GM19324 (cell line): ENCODE data around the gene ZP1.

Source experiments
- ATAC-seq: cut with Tn5 transposase; IDR thresholded peaks from one replicate; pipeline ENCODE4 v1.9.1; 2021; ENCODE audit warnings: mild to moderate bottlenecking, moderate library complexity; ENCODE audit not compliant: unreplicated experiment, low FRiP score

ZP1 gene

DNA sequence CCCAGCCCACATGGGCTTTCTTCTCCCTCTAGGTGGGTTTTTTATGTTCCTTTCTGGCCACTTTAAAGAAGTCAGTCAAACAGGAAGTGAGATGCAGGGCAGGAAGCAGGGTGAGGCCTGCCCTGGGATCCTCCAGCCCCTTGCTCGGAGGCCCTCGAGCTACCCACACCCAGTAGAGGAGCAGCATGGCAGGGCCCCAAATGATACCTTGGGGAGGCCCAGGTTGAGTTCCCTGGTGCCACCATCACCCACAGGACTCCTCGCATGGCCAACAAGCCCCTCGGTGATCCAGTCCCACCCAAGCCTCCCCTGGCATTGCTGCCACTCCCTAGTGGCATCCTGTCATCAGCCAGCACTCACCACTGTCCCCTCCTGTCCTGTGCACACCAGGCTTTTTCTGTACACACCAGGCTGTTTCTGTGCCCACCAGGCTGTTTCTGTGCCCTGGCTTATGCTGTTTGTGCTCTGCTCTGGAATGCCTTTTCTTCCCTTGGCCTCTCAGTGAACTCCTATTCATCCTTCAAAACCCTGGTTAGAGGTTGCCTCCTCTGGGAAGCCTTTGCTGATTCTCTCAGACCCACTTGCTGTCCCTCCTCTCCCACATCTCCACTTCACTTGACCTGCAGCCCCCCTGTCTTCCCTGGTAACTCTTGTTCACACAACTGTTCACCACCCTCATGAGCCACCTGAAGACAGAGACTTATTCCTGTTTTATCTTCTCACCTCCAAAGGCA is 8.4 kb upstream of the ZP1 start:
- no peak for ATAC-seq

DNA sequence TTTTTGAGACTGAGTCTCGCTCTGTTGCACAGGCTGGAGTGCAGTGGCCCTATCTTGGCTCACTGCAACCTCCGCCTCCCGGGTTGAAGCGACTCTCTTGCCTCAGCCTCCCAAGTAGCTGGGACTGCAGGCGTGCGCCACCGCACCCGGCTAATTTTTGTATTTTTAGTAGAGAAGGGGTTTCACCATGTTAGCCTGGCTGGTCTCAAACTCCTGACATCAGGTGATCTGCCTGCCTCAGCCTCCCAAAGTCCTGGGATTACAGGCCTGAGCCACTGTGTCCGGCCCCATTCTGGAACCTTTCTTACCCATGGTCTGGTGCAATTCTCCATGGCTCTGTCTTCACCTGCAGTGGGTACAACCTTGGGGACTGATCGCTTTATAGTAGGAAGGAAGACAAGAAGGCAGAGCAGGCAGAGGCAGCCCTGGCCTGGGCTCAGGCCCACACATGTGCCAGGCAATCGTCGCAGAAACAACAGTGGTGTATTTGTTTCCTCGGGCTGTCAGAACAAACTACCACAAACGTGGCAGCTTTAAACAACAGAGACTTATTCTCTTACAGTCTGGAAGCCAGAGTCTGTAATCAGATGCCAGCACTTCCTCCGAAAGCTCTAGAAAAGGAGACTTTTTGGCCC is 7.6 kb upstream of the ZP1 start:
- ATAC-seq, result no peak

DNA sequence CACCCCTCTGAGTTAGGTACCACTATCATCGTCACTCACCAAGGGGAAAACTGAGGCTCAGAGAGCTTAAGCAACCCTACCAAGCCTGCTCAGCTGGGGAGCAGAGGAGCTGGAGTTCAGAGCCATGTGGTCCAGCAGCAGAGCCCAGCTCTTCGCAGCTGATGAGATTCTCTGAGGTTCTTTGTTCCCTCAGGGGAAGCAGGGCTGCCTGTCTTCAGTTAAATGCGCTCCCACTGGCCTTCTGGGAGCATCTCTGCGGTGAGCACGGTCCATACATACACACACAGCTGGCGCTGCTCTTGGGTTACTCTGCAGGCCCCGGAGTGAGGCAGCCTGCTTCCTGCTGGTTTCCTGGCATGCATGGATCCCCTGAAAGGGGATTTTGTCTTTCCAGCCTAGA is 6.4 kb upstream of the ZP1 start:
- no peak for ATAC-seq

DNA sequence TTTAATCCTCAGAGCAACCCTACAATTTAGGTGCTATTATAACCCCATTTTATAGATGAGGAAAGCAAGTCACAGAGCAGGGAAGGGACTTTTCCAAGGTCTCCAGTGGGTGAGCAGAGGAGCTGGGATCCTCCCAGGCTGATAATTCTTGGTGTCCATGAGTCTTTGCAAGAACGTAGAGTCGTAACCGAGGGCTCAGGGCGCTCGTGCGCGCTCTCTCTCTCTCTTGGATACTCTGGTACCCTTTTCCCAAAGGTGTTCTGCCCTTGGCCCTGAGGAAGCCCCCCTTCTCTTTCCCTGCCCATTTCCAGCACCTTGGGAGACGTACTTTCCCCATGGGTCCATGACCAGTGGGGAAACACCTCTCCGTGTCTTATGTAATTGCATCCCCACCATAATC is 5.2 kb upstream of the ZP1 start:
- ATAC-seq, result no peak

DNA sequence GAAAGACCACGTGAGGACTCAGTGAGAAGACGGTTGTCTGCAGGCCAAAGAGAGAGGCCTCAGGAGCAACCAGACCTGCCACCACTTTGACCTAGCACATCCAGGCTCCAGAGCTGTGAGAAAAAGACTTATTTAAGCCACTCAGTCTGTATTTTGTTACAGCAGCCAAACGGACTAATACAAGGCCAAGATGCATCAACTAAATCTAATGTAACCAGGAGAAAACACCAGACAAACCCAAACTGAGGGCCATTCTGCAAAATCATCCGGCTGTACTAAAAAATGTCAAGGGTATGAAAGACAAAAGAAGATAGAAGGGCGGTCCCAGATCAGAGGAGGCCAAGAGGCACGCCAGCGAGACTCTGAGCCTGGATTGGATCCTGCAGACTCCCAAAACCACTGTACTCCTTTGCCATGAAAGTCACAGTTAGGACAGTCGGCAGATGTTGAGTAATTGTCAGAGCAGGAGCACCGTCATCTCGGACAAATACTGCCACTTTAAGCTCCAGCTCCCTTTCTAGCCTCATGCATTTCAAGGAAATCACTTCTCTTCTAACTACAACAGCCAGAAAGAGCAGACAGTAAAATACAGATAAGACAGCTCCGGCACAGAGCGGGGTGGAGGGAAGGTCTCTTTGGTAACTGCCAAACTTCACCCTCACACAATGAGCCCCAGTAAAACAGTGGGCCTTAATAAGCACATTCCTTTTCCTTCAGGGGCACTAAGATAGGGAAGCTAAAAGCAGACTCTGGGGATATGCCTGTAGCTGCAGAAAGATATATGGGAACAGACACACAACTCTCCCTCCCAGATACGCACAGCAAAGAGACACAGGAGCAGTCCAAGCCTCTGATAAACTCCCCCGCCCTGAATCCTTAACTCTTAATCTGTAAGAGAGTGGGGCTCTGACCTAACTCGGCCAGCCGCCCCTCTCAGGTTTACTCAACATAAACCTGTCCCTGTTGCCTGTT is 3.5 kb upstream of the ZP1 start:
- no peak for ATAC-seq

DNA sequence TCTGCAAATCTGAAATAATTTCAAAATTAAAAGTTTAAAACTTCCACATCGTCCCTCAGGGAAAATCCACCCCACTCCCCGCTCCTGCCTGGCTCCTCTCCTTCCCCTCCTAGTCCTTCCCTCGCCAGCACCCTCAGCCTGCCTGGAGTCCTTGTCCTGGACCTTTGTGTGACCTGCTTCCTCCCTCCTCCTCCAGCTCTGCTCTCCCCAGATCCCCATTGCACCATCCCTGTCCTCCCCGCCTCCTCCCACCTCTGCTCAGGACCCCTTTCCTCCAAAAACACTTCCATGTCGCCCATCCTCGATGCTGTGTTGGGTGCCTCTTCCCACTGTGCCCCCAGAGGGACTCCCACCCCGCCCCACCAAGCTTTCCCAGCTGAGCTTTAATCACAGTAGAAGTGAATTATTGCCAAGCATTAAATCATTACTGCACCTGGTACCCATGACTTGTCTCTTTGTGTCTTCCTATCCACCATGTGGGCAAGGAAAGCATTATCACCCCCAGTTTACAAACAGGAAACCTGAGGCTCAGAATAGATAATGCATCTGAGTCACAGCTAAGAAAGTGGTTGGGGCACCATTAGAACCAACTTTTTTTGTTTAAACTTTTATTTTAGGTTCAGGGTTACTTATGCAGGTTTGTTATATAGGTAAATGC is 2.4 kb upstream of the ZP1 start:
- ATAC-seq, result no peak

DNA sequence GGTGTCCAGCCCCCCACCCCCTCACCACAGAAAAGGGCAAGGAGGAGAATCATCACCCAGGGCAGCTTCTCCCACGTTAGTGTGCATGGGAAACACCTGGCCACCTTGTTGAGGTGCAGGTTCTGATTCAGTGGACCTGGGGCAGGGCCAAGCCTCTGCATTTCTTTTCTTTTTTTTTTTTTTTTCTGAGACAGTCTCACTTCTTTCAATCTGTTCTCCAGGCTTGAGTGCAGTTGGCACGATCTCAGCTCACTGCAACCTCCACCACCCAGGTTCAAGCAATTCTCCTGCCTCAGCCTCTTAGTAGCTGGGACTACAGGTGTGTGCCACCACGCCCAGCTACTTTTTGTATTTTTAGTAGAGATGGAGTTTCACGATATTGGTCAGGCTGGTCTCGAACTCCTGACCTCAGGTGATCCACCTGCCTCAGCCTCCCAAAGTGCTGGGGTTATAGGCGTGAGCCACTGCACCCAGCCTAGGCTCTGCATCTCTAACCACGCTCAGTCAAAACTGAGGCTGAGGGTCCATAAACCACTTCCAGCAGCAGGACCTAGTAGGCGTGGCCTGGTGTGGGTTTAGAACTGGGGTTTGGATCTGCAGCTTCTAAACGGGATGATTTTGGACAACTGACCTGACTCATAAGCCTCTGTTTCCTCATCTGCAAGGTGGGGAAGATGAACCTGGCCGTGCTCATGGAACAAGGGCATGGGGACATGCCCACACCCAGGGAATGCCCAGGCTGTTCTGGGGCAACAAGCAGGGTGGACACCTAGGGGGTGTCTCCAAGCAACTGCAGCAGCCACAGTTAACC is 734 bp downstream of the ZP1 start:
- ATAC-seq, result no peak

DNA sequence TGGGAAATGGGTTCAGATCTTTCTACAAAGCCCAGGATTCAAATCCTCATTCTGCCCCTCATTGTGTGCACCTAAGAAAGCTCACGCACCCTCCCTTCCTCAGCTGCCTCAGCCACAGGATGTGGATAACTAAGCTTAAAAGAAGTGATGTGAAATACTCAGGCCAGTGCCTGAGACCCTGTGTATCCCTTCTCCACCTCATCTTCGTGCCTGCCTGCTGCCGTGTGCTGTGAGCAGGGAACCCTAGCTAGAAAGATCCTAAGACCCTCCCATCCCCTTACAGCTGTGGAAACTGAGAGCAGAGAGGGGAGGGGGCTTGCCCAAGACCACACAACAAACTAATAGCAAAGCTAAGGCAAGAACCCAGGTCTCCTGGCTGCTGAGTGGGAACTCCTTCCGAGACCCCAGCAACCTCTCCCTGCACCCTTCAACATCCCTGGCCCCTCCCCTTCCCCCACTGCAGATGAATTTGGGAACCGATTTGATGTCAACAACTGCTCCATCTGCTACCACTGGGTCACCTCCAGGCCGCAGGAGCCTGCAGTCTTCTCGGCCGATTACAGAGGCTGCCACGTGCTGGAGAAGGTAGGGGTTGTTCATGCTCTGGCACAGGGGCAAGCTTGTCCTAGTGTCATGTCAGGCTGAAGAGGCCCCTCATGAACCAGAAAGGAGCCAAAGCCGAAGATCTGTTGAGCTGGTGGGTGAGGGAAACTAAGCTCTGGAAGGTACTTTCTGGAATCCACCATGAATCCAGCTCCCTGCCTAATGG is 1.5 kb downstream of the ZP1 start:
- no peak for ATAC-seq

DNA sequence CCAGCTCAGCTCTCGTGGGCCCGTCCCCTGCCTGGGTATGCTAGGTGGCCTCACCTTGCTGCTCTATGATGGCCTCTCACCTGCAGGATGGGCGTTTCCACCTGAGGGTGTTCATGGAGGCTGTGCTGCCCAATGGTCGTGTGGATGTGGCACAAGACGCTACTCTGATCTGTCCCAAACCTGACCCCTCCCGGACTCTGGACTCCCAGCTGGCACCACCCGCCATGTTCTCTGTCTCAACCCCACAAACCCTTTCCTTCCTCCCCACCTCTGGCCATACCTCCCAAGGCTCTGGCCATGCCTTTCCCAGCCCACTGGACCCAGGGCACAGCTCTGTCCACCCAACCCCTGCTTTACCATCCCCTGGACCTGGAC is 2.1 kb downstream of the ZP1 start:
- no peak for ATAC-seq

DNA sequence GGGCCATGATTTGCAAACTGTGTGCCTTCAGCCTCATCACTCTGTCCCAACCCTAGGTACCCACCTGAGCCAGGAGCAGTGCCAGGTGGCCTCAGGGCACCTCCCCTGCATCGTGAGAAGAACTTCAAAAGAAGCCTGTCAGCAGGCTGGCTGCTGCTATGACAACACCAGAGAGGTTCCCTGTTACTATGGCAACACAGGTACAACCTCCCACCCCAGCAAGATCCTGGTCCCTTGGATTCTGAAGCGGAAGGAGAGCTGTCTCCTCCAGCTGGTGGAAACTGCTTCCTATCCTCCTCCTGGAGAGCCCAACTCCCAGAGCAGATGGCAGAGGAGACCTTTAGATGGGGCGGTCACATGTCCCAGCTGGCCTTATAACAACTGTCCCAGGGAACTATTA is 2.9 kb downstream of the ZP1 start:
- no peak for ATAC-seq

DNA sequence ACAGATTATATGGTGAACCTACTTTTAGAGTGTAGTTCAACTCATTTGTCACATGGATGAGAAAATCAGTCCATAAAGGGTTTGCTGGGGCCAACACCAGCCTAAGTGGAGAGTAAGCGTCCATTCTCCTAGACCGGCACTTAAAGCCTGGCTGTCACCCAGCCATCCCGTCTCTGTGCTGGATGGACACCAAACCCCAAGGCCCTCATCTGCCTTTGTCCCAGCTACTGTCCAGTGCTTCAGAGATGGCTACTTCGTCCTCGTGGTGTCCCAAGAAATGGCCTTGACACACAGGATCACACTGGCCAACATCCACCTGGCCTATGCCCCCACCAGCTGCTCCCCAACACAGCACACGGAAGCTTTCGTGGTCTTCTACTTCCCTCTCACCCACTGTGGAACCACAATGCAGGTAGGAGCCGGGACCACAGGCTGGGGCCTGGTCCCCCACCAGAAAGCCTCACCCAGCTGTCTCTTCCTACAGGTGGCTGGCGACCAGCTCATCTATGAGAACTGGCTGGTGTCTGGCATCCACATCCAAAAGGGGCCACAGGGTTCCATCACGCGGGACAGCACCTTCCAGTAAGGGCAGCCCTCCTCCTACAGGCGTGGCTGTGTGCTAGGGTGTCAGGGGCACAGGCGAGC is 3.5 kb downstream of the ZP1 start:
- ATAC-seq, result no peak

DNA sequence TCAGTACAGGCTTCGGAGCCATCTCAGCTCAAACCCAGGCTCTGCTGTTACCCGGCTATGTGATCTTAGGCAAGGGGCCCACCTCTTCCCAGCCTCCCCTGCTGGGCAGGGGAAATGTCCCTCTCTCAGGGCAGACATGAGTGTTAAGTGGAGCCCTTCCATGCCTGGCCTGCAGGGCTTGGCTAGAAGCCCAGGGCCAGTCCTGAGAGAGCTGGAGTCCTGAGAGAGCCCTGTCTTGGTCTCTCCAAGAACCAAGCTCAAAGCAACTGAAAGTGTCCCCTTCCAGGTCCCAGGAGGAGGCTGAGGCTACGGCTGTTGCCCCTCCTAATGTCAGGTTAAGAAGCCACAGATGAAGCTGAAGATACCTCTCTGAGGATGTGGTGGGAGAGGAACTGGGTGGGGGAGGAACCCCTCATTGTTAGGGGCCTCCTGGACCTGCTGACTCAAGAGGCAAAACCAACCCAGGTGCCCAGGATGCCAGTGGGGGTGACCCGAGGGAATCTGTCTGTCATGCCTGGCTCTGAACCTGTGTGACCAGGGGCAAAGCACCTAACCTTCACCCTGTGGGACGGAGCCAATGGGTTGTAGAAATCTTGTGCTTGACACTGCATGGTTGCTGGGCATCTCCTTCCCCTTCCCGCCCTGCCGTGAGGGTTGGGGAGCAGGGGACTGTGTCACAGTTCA is 4.2 kb downstream of the ZP1 start:
- no peak for ATAC-seq

DNA sequence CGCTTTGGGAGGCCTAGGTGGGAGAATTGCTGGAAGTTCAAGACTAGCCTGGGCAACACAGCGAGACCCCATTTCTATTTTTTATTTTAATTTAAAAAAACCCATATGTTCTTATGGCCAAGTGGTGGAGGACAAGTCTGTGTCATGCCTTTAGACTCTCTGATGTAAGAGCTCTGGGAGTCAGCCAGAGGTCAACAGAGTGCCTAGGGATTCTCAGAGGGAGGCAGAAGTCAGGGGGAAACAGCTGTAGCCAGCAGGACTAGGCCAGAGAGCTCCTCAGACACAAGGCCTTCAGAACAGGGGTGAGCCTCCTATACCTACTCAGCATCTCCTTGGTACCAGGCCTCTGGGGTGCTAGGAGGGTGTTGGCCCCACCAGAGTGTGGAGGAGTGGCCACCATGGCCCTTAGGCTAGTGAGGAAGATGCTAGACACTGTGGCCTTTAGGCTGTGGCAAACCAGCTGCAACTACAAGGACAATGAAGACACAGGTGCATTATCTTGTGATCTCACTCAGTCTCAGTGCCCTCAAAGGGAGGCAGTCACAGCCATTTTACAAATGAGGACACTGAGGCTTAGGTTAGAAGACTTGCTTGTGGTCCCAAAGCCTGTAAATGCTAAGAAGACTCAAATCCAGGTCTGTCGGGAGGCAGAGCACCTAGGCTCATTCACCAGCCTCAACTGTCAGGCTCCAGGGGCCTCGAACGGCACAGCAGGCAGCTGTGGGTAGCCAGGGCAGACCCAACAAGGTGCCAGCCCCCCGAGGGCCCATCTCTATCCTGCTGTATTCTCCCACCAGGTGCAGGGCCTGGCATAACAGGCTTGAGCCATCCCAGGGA is 5.0 kb downstream of the ZP1 start:
- no peak for ATAC-seq

DNA sequence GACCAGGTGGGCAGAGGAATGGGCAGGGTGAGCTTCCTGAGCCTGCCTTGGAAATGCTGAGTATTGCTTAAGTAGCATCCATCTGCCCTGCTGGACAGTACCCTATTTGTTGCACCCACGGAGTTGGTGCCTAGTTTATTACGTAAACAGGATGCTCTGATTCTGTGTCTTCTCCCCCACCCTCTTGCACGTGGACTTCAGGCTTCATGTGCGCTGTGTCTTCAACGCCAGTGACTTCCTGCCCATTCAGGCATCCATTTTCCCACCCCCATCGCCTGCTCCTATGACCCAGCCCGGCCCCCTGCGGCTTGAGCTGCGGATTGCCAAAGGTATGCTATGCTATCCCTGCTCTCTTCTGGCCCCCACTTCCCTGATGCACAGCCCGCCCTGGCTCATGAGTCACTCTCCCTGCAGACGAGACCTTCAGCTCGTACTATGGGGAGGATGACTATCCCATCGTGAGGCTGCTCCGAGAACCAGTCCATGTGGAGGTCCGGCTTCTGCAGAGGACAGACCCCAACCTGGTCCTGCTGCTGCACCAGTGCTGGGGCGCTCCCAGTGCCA is 5.7 kb downstream of the ZP1 start:
- ATAC-seq, result no peak

DNA sequence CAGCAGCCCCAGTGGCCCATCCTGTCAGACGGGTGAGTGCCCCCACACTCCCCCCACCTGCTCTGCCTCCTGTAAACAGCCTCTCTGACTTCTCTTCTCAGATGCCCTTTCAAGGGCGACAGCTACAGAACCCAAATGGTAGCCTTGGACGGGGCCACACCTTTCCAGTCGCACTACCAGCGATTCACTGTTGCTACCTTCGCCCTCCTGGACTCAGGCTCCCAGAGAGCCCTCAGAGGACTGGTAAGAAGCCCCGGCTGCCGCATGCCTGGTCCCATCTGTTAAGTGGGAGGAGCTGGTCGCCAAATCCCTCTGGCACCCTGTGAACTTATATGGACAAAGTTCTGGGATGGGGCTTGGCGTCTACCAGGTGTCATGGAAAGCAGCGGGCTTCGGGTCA is 6.2 kb downstream of the ZP1 start:
- ATAC-seq, result no peak

DNA sequence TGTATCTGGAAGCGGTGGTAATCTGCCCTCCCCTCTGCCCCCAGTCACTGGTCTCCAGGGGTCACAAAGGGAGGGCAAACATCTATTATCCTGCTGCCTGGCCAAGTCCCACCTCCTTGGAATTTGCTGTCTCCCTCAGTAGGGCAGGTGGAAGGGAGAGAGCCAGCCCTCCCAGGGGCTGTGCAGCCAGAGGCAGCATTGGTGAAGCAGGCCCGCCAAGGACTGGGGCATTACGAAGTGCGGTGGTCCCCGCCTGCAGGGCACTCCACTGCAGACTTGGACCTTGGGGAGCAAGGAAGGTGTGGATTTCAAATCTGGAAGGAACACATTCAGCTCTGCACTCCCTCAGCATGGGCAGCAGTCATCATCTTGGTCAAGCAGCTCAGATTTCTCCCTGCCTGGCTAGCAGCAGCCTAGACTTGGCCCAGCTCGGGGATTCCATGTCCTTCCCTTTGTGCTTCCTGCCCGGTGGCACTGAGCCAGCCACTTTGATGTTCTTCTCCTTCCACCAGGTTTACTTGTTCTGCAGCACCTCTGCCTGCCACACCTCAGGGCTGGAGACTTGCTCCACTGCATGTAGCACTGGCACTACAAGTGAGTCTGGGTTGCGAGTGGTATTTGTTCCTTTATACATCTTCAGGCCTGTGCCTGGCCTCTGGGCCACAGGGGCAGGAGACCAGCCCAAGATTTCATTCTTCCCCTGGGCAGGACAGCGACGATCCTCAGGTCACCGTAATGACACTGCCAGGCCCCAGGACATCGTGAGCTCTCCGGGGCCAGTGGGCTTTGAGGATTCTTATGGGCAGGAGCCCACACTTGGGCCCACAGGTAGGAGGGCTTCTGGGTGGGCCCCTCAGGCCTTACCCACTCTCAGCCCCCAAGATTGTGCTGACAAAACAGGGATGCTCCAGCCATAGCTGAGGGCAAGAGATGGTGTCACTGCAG is 7.4 kb downstream of the ZP1 start:
- no peak for ATAC-seq
